SK-N-SH (cell line): ENCODE results near the gene CPED1. TPM values are rescaled to one million over a fixed set of nuclear protein-coding genes. Genes with fewer than 3 reads are reported as not detected.
"Not testable (repeated sequence)": the region's sequence is repeated elsewhere in the genome, so short reads cannot be mapped to it uniquely, and the experiment has no call there.

ENCODE experiments used
- CTCF ChIA-PET: fragments of 300-600, 350-600 bp; formaldehyde crosslinking; extraction: SDS; loops from one replicate; lab custom pipeline; 2021; lab: Yijun Ruan, JAX
- POLR2A ChIA-PET: fragments of 350-600 bp; sonication (Branson Sonifier 250); formaldehyde crosslinking; extraction: SDS; loops from one replicate; lab custom pipeline; 2020; ENCODE audit warnings: antibody characterized with exemption, inconsistent platforms; lab: Yijun Ruan, JAX
- DNase-seq: peaks from one replicate; pipeline ENCODE4 v3.0.0; 2012
- H2AFZ ChIP-seq: fragments of 200-600 bp; sonication (generic); 2 replicates; pipeline ENCODE4 v1.8.1; 2016; ENCODE audit warnings: antibody characterized with exemption, mild to moderate bottlenecking, low read depth
- H3F3A ChIP-seq: fragments of 200-600 bp; sonication (generic); replicated peaks from 2 replicates; pipeline ENCODE3; 2016; ENCODE audit warnings: antibody characterized with exemption, mild to moderate bottlenecking; ENCODE audit not compliant: insufficient read depth
- H3K27ac ChIP-seq, 2 experiments: fragments of 200-500 bp in 1 of 2; fragments of 200-600 bp in 1 of 2; sonication (Bioruptor generic) in 1 of 2; sonication (generic), shearing (Covaris generic) in 1 of 2; 2 replicates each; pipeline versions ENCODE4 v1.5.1 to v1.6.1; 2014 to 2016; ENCODE audit warnings: low read depth in 2 of 2, inconsistent platforms in 1 of 2, low read length in 1 of 2, mild to moderate bottlenecking in 1 of 2, mixed read lengths in 1 of 2
- H3K27me3 ChIP-seq: fragments of 200-600 bp; sonication (generic), shearing (Covaris generic); 2 replicates; pipeline ENCODE4 v1.6.1; 2016; ENCODE audit warnings: mixed run types; ENCODE audit not compliant: insufficient read depth
- H3K36me3 ChIP-seq, 2 experiments: fragments of 200-500 bp in 1 of 2; fragments of 200-600 bp in 1 of 2; sonication (Bioruptor generic) in 1 of 2; sonication (generic) in 1 of 2; replicated peaks in 1 of 2; 2 replicates each; pipeline versions ENCODE3 to v1.5.1; 2014 to 2016; ENCODE audit warnings: low read length in 1 of 2, mild to moderate bottlenecking in 1 of 2; ENCODE audit not compliant: insufficient read depth in 2 of 2, control insufficient read depth in 1 of 2
- H3K4me1 ChIP-seq, 2 experiments: fragments of 200-500 bp in 1 of 2; fragments of 200-600 bp in 1 of 2; sonication (Bioruptor generic) in 1 of 2; sonication (generic), shearing (Covaris generic) in 1 of 2; 2 replicates each; pipeline versions ENCODE4 v1.5.1 to v1.6.1; 2014 to 2016; ENCODE audit warnings: low read depth in 1 of 2, low read length in 1 of 2, mixed run types in 1 of 2; ENCODE audit not compliant: insufficient read depth in 2 of 2, control insufficient read depth in 1 of 2
- H3K4me2 ChIP-seq: fragments of 200-600 bp; sonication (generic), shearing (Covaris generic); 2 replicates; pipeline ENCODE4 v1.6.1; 2017; ENCODE audit warnings: mixed run types
- H3K4me3 ChIP-seq, 2 experiments: fragments of 200-500 bp in 1 of 2; fragments of 200-600 bp in 1 of 2; sonication (Bioruptor generic) in 1 of 2; sonication (generic), shearing (Covaris generic) in 1 of 2; 2 replicates each; pipeline versions ENCODE4 v1.5.1 to v1.8.1; 2014 to 2016; ENCODE audit warnings: low read depth in 2 of 2, inconsistent platforms in 1 of 2, low read length in 1 of 2, mild to moderate bottlenecking in 1 of 2, mixed read lengths in 1 of 2, moderate library complexity in 1 of 2
- H3K79me2 ChIP-seq: fragments of 200-600 bp; sonication (generic); 2 replicates; pipeline ENCODE4 v1.8.1; 2017; ENCODE audit warnings: mild to moderate bottlenecking; ENCODE audit not compliant: insufficient read depth
- H3K9ac ChIP-seq: fragments of 200-600 bp; sonication (generic); 2 replicates; pipeline ENCODE4 v1.6.1; 2017; ENCODE audit warnings: mixed run types
- H3K9me2 ChIP-seq: fragments of 200-600 bp; sonication (generic); 2 replicates; pipeline ENCODE4 v1.6.1; 2017; ENCODE audit warnings: mixed run types
- H3K9me3 ChIP-seq: fragments of 200-600 bp; sonication (generic); 2 replicates; pipeline ENCODE4 v1.6.1; 2017; ENCODE audit warnings: mixed run types, mild to moderate bottlenecking, moderate library complexity
- H4K20me1 ChIP-seq: fragments of 200-600 bp; sonication (generic); 2 replicates; pipeline ENCODE4 v1.6.1; 2017; ENCODE audit warnings: mild to moderate bottlenecking, mixed run types; ENCODE audit not compliant: insufficient read depth
- EP300 ChIP-seq, 2 experiments: IDR thresholded peaks; 2 replicates each; pipeline versions ENCODE4 v1.4.0 to v1.6.1; 2012; ENCODE audit warnings: borderline replicate concordance in 1 of 2, low read depth in 1 of 2, low read length in 1 of 2
- EZH2phosphoT487 ChIP-seq: fragments of 200-600 bp; sonication (generic); IDR thresholded peaks from 2 replicates; pipeline ENCODE4 v1.6.1; 2017; ENCODE audit warnings: low read depth, mixed run types, mild to moderate bottlenecking, antibody characterized with exemption, moderate library complexity, borderline replicate concordance
- FOSL2 ChIP-seq: IDR thresholded peaks from 2 replicates; pipeline ENCODE4 v1.4.0; 2012; ENCODE audit warnings: low read depth, mild to moderate bottlenecking, moderate library complexity, borderline replicate concordance
- GATA2 ChIP-seq: sonication (generic); formaldehyde crosslinking; IDR thresholded peaks from 2 replicates; pipeline ENCODE4 v1.5.0; 2020; ENCODE audit warnings: mild to moderate bottlenecking, missing genetic modification reagents
- JUND ChIP-seq: IDR thresholded peaks from 2 replicates; pipeline ENCODE4 v1.4.0; 2012
- MXI1 ChIP-seq: IDR thresholded peaks from 2 replicates; pipeline ENCODE4 v1.6.1; 2012; ENCODE audit warnings: mild to moderate bottlenecking, low read depth, low read length, improper control_type of control experiment
- NRF1 ChIP-seq: IDR thresholded peaks from 2 replicates; pipeline ENCODE4 v1.6.1; 2012; ENCODE audit warnings: low read depth, mild to moderate bottlenecking, low read length
- POLR2AphosphoS5 ChIP-seq: IDR thresholded peaks from 2 replicates; pipeline ENCODE4 v1.6.1; 2012; ENCODE audit warnings: low read depth, low read length
- RFX5 ChIP-seq: IDR thresholded peaks from 2 replicates; pipeline ENCODE4 v1.6.1; 2012; ENCODE audit warnings: mild to moderate bottlenecking, improper control_type of control experiment, low read length
- RXRA ChIP-seq: IDR thresholded peaks from 2 replicates; pipeline ENCODE4 v1.4.0; 2012; ENCODE audit warnings: low read depth, mild to moderate bottlenecking, borderline replicate concordance
- SIN3A ChIP-seq: IDR thresholded peaks from 2 replicates; pipeline ENCODE4 v1.6.1; 2012; ENCODE audit warnings: low read depth, mild to moderate bottlenecking, low read length, moderate library complexity, borderline replicate concordance
- SMC3 ChIP-seq: IDR thresholded peaks from 2 replicates; pipeline ENCODE4 v1.6.1; 2012; ENCODE audit warnings: low read depth, low read length, improper control_type of control experiment
- TAF1 ChIP-seq: IDR thresholded peaks from 2 replicates; pipeline ENCODE4 v1.6.1; 2012; ENCODE audit warnings: low read depth, mild to moderate bottlenecking, low read length, moderate library complexity, borderline replicate concordance
- TCF12 ChIP-seq: IDR thresholded peaks from 2 replicates; pipeline ENCODE4 v1.4.0; 2012
- TEAD4 ChIP-seq: IDR thresholded peaks from 2 replicates; pipeline ENCODE4 v1.4.0; 2012; ENCODE audit warnings: mild to moderate bottlenecking, borderline replicate concordance; ENCODE audit not compliant: insufficient read depth
- WGBS: methylation state at CpG from one replicate; pipeline ENCODE4 v1.1.6; 2017; ENCODE audit warnings: low lambda C conversion rate; 5-methylcytosine and 5-hydroxymethylcytosine counted together
- polyA plus RNA-seq, 3 experiments: library from polyadenylated mRNA; depleted of rRNA; stranded (reverse); fragments of >200 nt; gene quantifications; 2 replicates each; pipeline ENCODE4 v1.2.3, GENCODE V29; 2012
- TF ChIP-seq, protein P1 (sequence below): fragments of 150-350 bp; IDR thresholded peaks from 2 replicates; pipeline ENCODE4 v1.6.1; 2017; ENCODE audit warnings: antibody characterized with exemption, low read length, low read depth, borderline replicate concordance
- TF ChIP-seq, protein P2 (sequence below): fragments of 150-350 bp; IDR thresholded peaks from 2 replicates; pipeline ENCODE4 v1.6.1; 2016; ENCODE audit warnings: mild to moderate bottlenecking, low read depth, low read length

CPED1 gene
- polyA plus RNA-seq, 1 of the 3 experiments (the other 2 are of a cell fraction), result 4.4 TPM

DNA sequence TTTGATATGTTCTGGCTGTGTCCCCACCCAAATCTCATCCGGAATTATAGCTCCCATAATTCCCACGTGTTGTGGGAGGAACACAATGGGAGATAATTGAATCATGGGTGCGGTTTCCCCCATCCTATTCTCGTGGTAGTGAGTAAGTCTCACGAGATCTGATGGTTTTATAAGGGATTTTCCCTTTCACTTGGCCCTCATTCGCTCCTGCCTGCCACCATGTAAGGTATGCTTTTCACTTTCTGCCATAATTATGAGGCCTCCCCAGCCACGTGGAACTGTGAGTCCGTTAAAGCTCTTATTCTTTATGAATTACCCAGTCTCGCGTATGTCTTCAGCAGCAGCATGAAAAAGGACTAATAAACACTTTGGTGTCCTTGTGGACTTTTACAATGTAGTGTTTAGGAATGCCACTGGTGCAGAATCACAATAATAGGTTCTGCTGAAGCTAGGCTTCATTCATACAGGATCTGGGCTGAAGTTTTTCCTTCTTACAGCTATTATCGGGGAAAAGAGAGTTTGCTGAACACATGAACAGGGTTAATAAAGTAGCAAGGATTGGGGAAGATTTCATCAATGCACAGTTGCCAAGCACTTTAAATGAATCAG, 74.3 kb downstream of the CPED1 start (continued):
- TF ChIP-seq TAF1 (no peak), RFX5 (no peak)

DNA sequence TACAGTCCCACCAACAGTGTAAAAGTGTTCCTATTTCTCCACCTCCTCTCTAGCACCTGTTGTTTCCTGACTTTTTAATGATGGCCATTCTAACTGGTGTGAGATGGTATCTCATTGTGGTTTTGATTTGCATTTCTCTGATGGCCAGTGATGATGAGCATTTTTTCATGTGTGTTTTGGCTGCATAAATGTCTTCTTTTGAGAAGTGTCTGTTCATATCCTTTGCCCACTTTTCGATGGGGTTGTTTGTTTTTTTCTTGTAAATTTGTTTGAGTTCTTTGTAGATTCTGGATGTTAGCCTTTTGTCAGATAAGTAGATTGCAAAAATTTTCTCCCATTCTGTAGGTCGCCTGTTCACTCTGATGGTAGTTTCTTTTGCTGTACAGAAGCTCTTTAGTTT, 79.2 kb downstream of the CPED1 start:
- H3F3A ChIP-seq, H3K27me3 ChIP-seq, H2AFZ ChIP-seq, DNase-seq, POLR2A ChIA-PET, H3K9me2 ChIP-seq, H4K20me1 ChIP-seq, H3K36me3 ChIP-seq, H3K4me3 ChIP-seq, H3K9me3 ChIP-seq, H3K27ac ChIP-seq, H3K4me2 ChIP-seq, H3K4me1 ChIP-seq, H3K9ac ChIP-seq, H3K79me2 ChIP-seq: not testable (repeated sequence)
- CTCF ChIA-PET, result interaction anchor here (18.1 kb wide), 1 partner anchor 79 kb away, joined by 397 read pairs; the partner anchor contains the start of gene CPED1
- WGBS, result 69% methylated on average over 2 of the region's 2 CpGs

DNA sequence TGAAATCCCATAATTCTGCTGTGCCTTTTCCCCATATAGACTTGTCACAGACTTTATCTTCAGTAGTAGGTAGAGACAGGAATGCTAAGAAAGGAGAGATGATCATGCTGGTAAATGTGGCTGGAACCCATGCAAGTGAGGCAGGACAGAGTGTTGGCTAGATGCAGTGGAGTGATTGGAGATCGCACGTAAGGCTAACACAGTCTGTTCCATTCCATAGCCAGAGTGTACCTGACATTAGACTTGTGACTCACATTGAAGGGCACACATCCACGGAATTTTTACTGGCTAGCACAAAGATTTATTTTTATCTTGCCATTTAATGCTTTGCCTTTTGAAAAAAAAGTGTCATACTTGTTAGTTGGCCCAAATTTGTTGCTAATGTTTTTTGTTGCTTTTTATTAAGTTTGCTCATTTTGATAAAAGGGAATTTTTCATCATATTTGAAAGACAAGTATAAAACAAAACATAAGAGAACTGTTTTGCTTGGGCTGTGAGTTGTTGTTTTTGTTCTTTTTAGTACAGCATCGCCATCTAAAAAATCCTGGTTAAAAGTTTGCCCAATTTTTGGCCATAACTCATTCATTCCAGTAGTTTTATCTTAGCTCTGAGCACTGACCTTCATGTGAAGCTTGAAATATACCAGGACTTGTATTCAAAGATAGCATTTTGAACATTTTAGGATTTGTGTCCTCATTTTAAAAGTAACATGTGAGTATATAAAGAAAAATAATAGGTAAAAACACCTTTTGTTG, 81.0 kb downstream of the CPED1 start:
- POLR2A ChIA-PET, result no interaction called here

DNA sequence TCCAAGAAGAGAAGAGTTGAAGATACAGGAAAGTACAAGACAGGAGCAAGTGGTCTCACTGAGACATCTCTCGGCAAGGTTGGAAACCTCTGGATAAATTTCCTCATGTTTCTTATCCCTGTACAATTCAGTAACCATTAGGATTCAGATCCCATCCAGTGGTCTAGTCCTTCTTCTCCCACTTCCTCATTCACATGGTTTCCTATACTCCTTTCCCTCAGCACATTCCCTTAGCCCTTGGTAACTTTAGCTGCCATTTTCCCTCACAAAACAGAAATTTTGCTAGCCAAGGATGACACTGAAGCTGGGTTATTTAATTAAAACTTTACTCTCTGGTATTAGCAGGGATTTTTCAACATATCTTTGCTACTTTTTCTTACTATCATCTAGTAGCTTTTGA, 82.6 kb downstream of the CPED1 start:
- POLR2A ChIA-PET, result no interaction called here
- H3F3A ChIP-seq, result no peaks in the 10 kb centered on the region
- DNase-seq, result no peak
- CTCF ChIA-PET, result interaction anchor here (0.6 to 18.1 kb wide), 6 partner anchors 10 to 279 kb away, joined by 3 to 397 read pairs (median 4); partner anchors contain the start of gene CPED1
- peaks cover 0 to 3% of the 10 kb centered on the region in 2 experiments; a peak in 2 of 4 replicates for H3K4me1 ChIP-seq
- H3K9ac ChIP-seq, result no peak overlapping the region
- H3K79me2 ChIP-seq, result no peaks in the 10 kb centered on the region
- WGBS, result 86% methylated on average over 1 of the region's 1 CpG
- no peak overlapping the region for H3K4me2 ChIP-seq
- H4K20me1 ChIP-seq, result no peaks in the 10 kb centered on the region
- no peaks in the 10 kb centered on the region for H3K9me2 ChIP-seq
- no peak overlapping the region for H3K27ac ChIP-seq
- H3K27me3 ChIP-seq, result no peaks in the 10 kb centered on the region
- no peak overlapping the region for H2AFZ ChIP-seq
- no peaks in the 10 kb centered on the region for H3K36me3 ChIP-seq
- H3K4me3 ChIP-seq, result no peak overlapping the region
- no peaks in the 10 kb centered on the region for H3K9me3 ChIP-seq
- TF ChIP-seq, protein P1, sequence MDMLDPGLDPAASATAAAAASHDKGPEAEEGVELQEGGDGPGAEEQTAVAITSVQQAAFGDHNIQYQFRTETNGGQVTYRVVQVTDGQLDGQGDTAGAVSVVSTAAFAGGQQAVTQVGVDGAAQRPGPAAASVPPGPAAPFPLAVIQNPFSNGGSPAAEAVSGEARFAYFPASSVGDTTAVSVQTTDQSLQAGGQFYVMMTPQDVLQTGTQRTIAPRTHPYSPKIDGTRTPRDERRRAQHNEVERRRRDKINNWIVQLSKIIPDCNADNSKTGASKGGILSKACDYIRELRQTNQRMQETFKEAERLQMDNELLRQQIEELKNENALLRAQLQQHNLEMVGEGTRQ, result no peak
- no peak for TF ChIP-seq POLR2AphosphoS5
- no peak for TF ChIP-seq FOSL2
- no peak for TF ChIP-seq GATA2
- no peak for TF ChIP-seq EP300 (IDR thresholded peaks at IDR 0.05; ENCODE audit: borderline replicate concordance in 1 of 2, low read depth in 1 of 2, low read length in 1 of 2)
- TF ChIP-seq TCF12, result no peak
- TF ChIP-seq, protein P2, sequence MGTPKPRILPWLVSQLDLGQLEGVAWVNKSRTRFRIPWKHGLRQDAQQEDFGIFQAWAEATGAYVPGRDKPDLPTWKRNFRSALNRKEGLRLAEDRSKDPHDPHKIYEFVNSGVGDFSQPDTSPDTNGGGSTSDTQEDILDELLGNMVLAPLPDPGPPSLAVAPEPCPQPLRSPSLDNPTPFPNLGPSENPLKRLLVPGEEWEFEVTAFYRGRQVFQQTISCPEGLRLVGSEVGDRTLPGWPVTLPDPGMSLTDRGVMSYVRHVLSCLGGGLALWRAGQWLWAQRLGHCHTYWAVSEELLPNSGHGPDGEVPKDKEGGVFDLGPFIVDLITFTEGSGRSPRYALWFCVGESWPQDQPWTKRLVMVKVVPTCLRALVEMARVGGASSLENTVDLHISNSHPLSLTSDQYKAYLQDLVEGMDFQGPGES, result no peak
- no peak for TF ChIP-seq MXI1
- TF ChIP-seq EZH2phosphoT487, result no peak
- TF ChIP-seq TEAD4, result no peak
- no peak for TF ChIP-seq NRF1
- no peak for TF ChIP-seq RFX5
- no peak for TF ChIP-seq SMC3

More for the DNA sequence above, 81.0 kb downstream of the CPED1 start:
- Histone ChIP-seq H3K9me3 (no peaks in the 10 kb centered on the region), H3K4me1 (peaks cover 0 to 3% of the 10 kb centered on the region in 2 experiments; a peak in 2 of 4 replicates), H3K4me2 (no peak overlapping the region), H4K20me1 (no peaks in the 10 kb centered on the region), H3K9me2 (no peaks in the 10 kb centered on the region), H3K9ac (no peak overlapping the region), H3K79me2 (no peaks in the 10 kb centered on the region), H3F3A (no peaks in the 10 kb centered on the region), H3K36me3 (peaks cover 0 to 4% of the 10 kb centered on the region in 2 experiments), H3K27ac (no peak overlapping the region), H2AFZ (no peak overlapping the region), H3K4me3 (no peak overlapping the region), H3K27me3 (no peaks in the 10 kb centered on the region)
- DNase-seq, result no peak
- WGBS, result 65% methylated on average over 4 of the region's 4 CpGs
- CTCF ChIA-PET, result interaction anchor here (1.0 to 18.1 kb wide), 6 partner anchors 11 to 81 kb away, joined by 3 to 397 read pairs (median 4); partner anchors contain the start of gene CPED1
- TF ChIP-seq FOSL2, result peak; percentile 9; the same call in 1 of the 2 replicates
- no peak for TF ChIP-seq RXRA
- no peak for TF ChIP-seq GATA2
- TF ChIP-seq SIN3A, result no peak
- TF ChIP-seq JUND, result no peak
